ENCODE results near the gene YIPF7.

The YIPF7 gene

DNA sequence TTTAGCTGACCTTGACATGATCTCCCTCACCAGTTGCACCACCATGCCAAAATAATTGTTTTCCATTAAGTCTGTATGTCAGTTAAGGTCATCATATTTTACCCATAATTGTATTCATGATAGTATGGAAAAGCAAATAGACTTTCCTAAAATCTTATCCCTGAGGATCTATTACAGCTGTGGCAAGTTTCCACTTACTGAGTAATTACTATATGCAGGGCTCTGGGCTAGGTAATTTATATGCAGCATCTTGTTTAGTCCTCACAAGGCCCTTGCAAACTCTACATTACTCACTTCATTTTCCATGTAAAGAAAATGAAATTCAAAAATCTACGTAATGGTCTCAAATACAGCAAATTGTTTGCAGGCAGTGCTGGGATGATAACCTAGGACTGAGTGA, 34.8 kb downstream of the YIPF7 start:
- no peaks in the 10 kb centered on the region for H3K9me3 ChIP-seq (ENCODE audit: control insufficient read depth, low read length)
- no peak overlapping the region for H3K9ac ChIP-seq (ENCODE audit: low read length)
- no peaks in the 10 kb centered on the region for H3K36me3 ChIP-seq (ENCODE audit: control insufficient read depth, insufficient read depth, low read length, severe bottlenecking)
- no peaks in the 10 kb centered on the region for H3K27me3 ChIP-seq (replicated peaks; ENCODE audit: control insufficient read depth, insufficient read depth, low read length)
- DNase-seq (ENCODE audit: low read depth) = no peak
- no peak overlapping the region for H3K4me3 ChIP-seq (ENCODE audit: low read length)
- no peaks in the 10 kb centered on the region for H3K4me1 ChIP-seq (ENCODE audit: control insufficient read depth, insufficient read depth, low read length)

DNA sequence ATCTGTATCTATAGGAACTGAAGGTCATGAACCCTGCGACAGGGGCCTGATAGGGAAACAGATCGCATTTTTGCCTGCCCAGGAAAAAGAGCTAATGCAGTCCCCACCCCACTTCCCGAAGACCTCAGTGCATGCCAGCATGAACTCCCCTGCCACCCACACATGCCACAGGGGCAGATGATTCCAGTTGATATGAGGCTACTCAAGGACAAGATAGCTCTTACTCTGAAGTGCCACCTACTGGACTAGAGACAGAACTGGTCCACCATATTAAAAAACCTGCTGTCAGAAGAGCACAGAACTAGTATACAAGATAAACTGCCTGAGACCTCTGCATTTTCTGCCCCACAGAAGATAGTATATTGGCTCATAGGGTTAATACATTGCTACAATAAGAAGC, 68.0 kb downstream of the YIPF7 start:
- no peaks in the 10 kb centered on the region for H3K4me1 ChIP-seq (ENCODE audit: control insufficient read depth, insufficient read depth, low read length)
- H3K27me3 ChIP-seq (replicated peaks; ENCODE audit: control insufficient read depth, insufficient read depth, low read length) = no peaks in the 10 kb centered on the region
- H3K9ac ChIP-seq (ENCODE audit: low read length) = no peak overlapping the region
- DNase-seq (ENCODE audit: low read depth) = no peak
- no peak overlapping the region for H3K4me3 ChIP-seq (ENCODE audit: low read length)
- H3K9me3 ChIP-seq (ENCODE audit: control insufficient read depth, low read length) = no peaks in the 10 kb centered on the region
- H3K36me3 ChIP-seq (ENCODE audit: control insufficient read depth, insufficient read depth, low read length, severe bottlenecking) = no peaks in the 10 kb centered on the region

GRCh38 chr4:44580231-44580630, 71.2 kb downstream of the YIPF7 start:
- no peaks in the 10 kb centered on the region for H3K9me3 ChIP-seq (ENCODE audit: control insufficient read depth, low read length)
- no peak overlapping the region for H3K4me3 ChIP-seq (ENCODE audit: low read length)
- H3K4me1 ChIP-seq (ENCODE audit: control insufficient read depth, insufficient read depth, low read length) = no peaks in the 10 kb centered on the region
- no peak for DNase-seq (ENCODE audit: low read depth)
- H3K36me3 ChIP-seq (ENCODE audit: control insufficient read depth, insufficient read depth, low read length, severe bottlenecking) = no peaks in the 10 kb centered on the region
- H3K9ac ChIP-seq (ENCODE audit: low read length) = no peak overlapping the region
- H3K27me3 ChIP-seq (replicated peaks; ENCODE audit: control insufficient read depth, insufficient read depth, low read length) = no peaks in the 10 kb centered on the region

GRCh38 chr4:44578954-44579353, 72.5 kb downstream of the YIPF7 start:
- no peak for DNase-seq (ENCODE audit: low read depth)
- no peaks in the 10 kb centered on the region for H3K9me3 ChIP-seq (ENCODE audit: control insufficient read depth, low read length)
- no peak overlapping the region for H3K4me3 ChIP-seq (ENCODE audit: low read length)
- H3K36me3 ChIP-seq (ENCODE audit: control insufficient read depth, insufficient read depth, low read length, severe bottlenecking) = no peaks in the 10 kb centered on the region
- no peaks in the 10 kb centered on the region for H3K4me1 ChIP-seq (ENCODE audit: control insufficient read depth, insufficient read depth, low read length)
- H3K9ac ChIP-seq (ENCODE audit: low read length) = no peak overlapping the region
- H3K27me3 ChIP-seq (replicated peaks; ENCODE audit: control insufficient read depth, insufficient read depth, low read length) = no peaks in the 10 kb centered on the region

Data from adipocyte (in vitro differentiated cells).